Activated T-helper 17 cell treated with anti-CD3 and anti-CD28 coated beads, Interleukin-2, amount 50 U/mL, for 72 hours (primary cell): ENCODE data around the gene COLQ. TPM values are rescaled to one million over a fixed set of nuclear protein-coding genes. Genes with fewer than 3 reads are reported as not detected.
A peak's percentile ranks its signal among the peaks of the same experiment; 100 is the strongest.
"Not testable (repeated sequence)": the region's sequence is repeated elsewhere in the genome, so short reads cannot be mapped to it uniquely, and the experiment has no call there.

ENCODE experiments used
- ATAC-seq: fragments of 150-1000 bp; cut with Tn5 transposase; replicated peaks from 2 replicates; pipeline ENCODE4 v1.10.0; 2021; ENCODE audit warnings: mild to moderate bottlenecking, moderate library complexity
- H3K27ac Mint-ChIP-seq: one replicate; pipeline ENCODE4 v1.8.0; 2022; ENCODE audit warnings: mixed read lengths
- H3K27me3 Mint-ChIP-seq: one replicate; pipeline ENCODE4 v1.8.0; 2022; ENCODE audit warnings: mixed read lengths
- H3K36me3 Mint-ChIP-seq: one replicate; pipeline ENCODE4 v1.8.0; 2022; ENCODE audit warnings: low read depth, mild to moderate bottlenecking, mixed read lengths
- H3K4me1 Mint-ChIP-seq: one replicate; pipeline ENCODE4 v1.8.0; 2022; ENCODE audit warnings: mixed read lengths
- H3K4me3 Mint-ChIP-seq: one replicate; pipeline ENCODE4 v1.8.0; 2022; ENCODE audit warnings: mild to moderate bottlenecking, mixed read lengths
- H3K9me3 Mint-ChIP-seq: one replicate; pipeline ENCODE4 v1.8.0; 2022; ENCODE audit warnings: mixed read lengths
- total RNA-seq, 2 donors: library from RNA; stranded (reverse); gene quantifications; one replicate each; pipeline ENCODE4 v1.2.3, GENCODE V29; 2022

The COLQ gene
- total RNA-seq, 2 donors from 2014 or later: 2.7 to 6.1 TPM

DNA sequence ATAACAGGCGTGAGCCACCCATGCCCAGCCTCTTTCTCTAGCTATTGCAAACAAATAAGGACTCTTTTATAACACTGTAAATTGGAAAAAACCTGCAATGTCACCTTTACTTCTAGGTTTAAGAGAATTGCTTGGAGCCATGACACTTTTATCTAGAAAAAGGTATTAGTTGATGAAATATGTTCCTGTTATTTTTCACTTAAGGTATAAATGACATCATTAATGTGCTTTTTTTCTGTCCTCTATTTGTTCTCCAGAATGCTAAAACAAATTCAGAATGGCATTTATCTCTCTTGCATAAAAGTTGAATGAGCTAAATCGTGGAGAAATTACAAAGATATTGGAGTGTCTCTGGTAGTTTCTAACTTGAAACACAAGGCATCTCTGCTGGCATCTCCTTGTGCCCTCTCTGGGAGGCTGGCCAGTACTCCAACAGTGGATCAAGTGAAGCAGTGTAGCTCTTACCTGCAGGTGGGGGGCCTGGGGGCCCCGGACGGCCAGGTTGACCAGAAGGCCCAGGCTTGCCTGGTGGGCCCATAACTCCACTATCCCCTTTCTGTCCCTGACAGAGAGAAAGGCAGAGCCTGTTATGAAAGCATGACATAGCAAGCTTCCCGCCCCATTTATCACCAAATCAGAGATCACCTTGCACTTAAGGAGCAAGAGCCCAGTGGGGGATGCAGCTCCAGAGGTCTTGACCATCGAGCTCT, 55.5 kb downstream of the COLQ start:
- Mint-ChIP-seq H3K27ac (no peak overlapping the region), H3K4me3 (no peak overlapping the region), H3K36me3 (peaks cover 6% of the 10 kb centered on the region), H3K27me3 (no peaks in the 10 kb centered on the region), H3K4me1 (peaks cover 15% of the 10 kb centered on the region), H3K9me3 (no peaks in the 10 kb centered on the region)
- no peak for ATAC-seq

DNA sequence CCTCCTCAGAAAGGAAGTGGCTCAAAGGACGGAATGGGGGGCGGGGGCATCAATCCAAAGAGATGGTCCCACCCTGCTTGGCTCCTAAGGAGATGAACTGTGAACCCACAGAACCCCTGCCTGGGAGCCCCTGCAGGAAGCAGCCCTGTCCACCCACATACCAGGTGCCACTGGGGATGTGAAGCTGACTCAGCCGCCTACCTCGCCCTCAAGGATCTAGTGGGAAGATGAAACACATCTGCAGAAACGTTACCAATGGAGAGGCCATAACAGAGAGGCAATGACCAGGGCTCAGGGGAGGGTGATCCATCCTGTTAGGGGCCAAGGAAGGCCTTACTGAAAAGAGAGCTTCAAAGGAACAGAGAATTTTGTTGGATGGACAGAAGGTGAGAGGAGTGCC, 59.1 kb downstream of the COLQ start:
- Mint-ChIP-seq H3K36me3 (peaks cover 6% of the 10 kb centered on the region), H3K27ac (peak overlapping the region; percentile 13), H3K9me3 (no peaks in the 10 kb centered on the region), H3K4me1 (peaks cover 25% of the 10 kb centered on the region), H3K27me3 (no peaks in the 10 kb centered on the region), H3K4me3 (no peak overlapping the region)
- peak; percentile 56 for ATAC-seq

DNA sequence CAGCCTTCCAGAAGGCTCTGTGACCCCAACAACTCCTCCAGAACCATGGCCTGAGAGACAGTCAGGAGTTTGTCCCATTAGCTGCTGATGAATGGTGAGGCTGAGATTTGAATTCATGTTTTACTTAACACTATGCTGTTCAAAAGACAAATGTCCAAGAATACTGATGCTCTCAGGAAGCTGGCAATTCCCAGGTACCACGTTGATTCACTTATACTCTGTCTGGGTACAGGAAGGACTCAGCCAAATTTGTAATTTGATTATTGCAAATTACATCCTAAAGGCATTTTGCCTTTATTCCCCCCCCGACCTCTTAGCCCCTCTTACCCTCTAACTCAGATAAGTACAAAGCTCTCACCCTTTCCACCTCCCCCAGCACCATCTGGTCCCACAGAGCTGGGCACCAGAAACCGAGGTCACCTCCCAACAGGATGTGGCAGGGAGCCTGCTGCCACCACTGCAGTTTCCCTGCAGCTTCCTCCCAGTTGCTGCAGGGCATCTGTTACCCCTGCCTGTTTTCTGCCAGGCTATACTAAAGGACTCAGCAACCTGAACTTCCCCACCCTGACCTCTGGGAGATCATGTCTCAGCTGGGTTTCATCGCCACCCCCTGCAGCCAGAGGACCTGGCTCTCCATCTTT, 60.5 kb downstream of the COLQ start:
- Mint-ChIP-seq H3K9me3 (no peaks in the 10 kb centered on the region), H3K27ac (peak overlapping the region; percentile 66), H3K4me3 (peak overlapping the region; percentile 49), H3K36me3 (peaks cover 6% of the 10 kb centered on the region), H3K27me3 (no peaks in the 10 kb centered on the region), H3K4me1 (peaks cover 23% of the 10 kb centered on the region)
- ATAC-seq: peak; percentile 47

DNA sequence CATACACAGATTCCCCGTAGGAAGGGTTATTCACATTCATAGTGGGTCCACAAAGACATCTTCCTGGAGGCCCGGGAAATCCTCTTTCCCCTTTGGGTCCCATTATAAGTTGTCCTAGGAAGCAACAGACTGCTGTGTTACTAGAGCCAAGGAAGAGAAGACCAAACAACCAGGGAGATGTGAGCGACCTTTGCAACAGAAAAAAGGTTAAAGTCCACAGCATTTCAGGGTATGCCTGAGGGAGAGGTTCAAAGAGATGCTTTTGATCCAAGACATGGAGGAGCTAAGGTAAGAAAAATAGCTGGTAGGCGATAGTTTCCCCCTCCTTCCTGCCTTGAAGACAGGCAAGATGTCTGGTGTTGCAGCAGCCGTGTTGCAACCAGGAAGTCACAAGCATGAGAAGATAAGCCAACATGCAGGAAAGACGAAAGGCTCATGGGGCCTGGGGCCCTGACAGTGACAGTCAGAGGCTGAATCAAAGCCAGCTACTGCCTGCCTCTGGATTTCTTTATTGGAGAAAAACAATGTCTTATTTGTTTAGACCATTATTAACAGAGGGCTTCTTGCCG, 63.2 kb downstream of the COLQ start:
- H3K9me3 Mint-ChIP-seq: no peaks in the 10 kb centered on the region
- no peak overlapping the region for H3K27ac Mint-ChIP-seq
- no peaks in the 10 kb centered on the region for H3K27me3 Mint-ChIP-seq
- H3K4me1 Mint-ChIP-seq: peaks cover 23% of the 10 kb centered on the region
- ATAC-seq: no peak
- no peaks in the 10 kb centered on the region for H3K36me3 Mint-ChIP-seq
- H3K4me3 Mint-ChIP-seq: no peak overlapping the region

DNA sequence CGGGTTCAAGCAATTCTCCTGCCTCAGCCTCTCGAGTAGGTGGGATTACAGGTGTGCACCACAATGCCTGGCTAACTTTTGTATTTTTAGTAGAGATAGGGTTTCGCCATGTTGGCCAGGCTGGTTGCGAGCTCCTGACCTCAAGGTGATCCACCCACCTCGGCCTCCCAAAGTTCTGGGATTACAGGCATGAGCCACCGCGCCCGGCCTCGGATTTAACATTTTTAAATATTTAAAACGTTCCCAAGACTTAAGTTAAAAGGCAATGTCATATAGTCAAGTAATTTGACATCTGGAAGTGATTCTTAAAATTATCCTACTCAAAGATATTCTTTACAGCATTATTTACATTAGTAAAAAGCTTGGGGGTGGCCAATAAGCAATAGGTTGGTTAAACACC, 64.6 kb downstream of the COLQ start:
- H3K9me3 Mint-ChIP-seq, H3K27me3 Mint-ChIP-seq, H3K4me3 Mint-ChIP-seq, ATAC-seq, H3K36me3 Mint-ChIP-seq: not testable (repeated sequence)
- H3K27ac Mint-ChIP-seq: peak overlapping the region; percentile 24
- H3K4me1 Mint-ChIP-seq: peaks cover 19% of the 10 kb centered on the region

DNA sequence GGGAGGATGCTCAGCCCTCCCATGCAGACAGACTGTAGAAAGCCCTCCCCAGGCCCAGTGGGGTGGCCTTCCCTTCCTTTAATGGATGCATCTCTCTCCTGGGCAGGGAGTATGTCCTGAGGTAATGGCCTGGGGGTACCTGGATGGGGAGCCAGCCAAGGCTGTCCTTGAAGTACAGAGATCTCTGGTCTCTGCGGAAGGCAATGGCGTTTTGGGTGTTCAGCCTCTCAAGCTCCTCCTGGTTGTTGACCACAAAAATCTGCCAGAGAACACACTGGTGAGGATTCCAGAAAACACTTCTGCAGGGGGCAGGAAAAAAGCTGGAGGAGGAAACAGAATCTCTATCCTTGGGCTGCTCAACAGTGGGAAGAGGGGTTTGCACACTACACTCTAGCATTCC, 65.2 kb downstream of the COLQ start:
- no peak for ATAC-seq
- no peaks in the 10 kb centered on the region for H3K36me3 Mint-ChIP-seq
- H3K27ac Mint-ChIP-seq: no peak overlapping the region
- peaks cover 16% of the 10 kb centered on the region for H3K4me1 Mint-ChIP-seq
- no peak overlapping the region for H3K4me3 Mint-ChIP-seq
- H3K27me3 Mint-ChIP-seq: no peaks in the 10 kb centered on the region
- H3K9me3 Mint-ChIP-seq: no peaks in the 10 kb centered on the region

DNA sequence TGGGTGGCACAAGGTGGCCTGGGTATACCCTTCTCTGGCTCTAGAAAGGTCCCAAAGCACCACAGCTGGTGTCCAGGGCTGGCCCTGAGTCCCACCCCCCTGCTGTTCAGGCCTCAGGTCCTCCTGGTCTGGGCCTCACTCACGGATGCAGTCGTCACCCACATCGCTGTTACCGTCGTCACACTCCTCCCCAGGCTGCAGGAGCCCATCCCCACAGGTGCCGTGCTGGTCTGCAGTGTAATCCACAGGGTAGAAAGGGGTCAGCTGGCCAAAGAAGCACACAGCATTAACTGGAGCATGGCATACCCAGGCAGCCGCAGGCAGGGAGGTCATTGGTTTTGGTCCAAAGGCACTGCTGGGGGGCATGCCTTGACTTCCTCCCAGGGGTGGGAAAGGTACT, 65.8 kb downstream of the COLQ start:
- Mint-ChIP-seq H3K27ac (no peak overlapping the region), H3K36me3 (no peaks in the 10 kb centered on the region), H3K4me3 (no peak overlapping the region), H3K4me1 (peaks cover 10% of the 10 kb centered on the region), H3K27me3 (no peaks in the 10 kb centered on the region), H3K9me3 (no peaks in the 10 kb centered on the region)
- ATAC-seq: no peak

DNA sequence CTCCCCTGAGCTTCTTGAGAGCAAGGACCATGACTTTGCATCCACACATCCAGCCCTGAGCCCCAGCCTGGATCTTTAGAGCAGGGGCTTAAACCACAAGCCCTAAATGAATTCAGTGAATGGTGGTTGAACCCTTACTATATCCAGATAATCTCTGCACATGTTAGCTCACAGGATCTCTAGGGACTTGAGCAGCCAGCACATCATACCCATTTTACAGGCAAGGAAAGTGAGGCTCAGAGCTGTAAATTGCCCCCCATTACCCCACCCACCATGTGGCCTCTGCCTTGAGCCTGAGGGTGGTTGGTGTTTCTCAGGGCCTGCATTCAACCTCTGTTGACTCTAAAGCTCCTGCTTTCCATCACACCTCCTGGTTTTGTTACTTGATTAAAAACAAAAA, 66.5 kb downstream of the COLQ start:
- no peaks in the 10 kb centered on the region for H3K9me3 Mint-ChIP-seq
- H3K4me1 Mint-ChIP-seq: peaks cover 2% of the 10 kb centered on the region
- H3K27ac Mint-ChIP-seq: no peak overlapping the region
- no peak for ATAC-seq
- no peaks in the 10 kb centered on the region for H3K36me3 Mint-ChIP-seq
- H3K27me3 Mint-ChIP-seq: no peaks in the 10 kb centered on the region
- no peak overlapping the region for H3K4me3 Mint-ChIP-seq

DNA sequence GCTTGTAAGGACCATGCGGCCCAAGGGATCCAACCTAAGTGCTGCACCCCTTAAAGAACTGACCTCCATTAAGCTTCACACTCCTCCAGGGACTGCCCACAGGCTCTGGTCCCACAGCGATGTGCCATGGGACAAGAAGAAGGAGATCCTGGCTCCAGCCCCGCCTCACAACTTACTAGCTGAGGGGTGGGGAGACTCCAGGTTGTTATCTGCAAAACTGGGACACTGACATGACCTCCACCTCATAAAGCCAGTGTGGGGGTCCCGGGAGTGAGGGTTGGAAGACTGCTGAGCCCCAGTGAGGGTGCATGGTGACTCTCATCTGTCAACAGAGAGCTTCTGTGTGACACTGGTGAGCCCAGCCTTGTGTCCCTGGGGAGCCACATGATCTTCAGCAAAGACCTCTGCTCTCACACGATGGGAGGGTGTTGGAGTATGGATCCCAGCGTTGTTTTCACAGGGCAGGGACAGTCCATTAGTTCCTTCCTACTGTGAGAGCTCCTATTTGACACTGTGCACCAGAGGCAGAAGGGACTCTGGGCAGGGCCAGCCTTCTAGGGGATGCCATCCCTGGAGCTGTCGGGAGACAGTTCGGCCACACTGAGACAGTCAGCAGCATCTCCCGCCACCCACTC, 67.4 kb downstream of the COLQ start:
- no peak overlapping the region for H3K4me3 Mint-ChIP-seq
- H3K27me3 Mint-ChIP-seq: no peaks in the 10 kb centered on the region
- H3K9me3 Mint-ChIP-seq: no peaks in the 10 kb centered on the region
- no peak overlapping the region for H3K27ac Mint-ChIP-seq
- no peak for ATAC-seq
- H3K36me3 Mint-ChIP-seq: no peaks in the 10 kb centered on the region
- no peaks in the 10 kb centered on the region for H3K4me1 Mint-ChIP-seq

DNA sequence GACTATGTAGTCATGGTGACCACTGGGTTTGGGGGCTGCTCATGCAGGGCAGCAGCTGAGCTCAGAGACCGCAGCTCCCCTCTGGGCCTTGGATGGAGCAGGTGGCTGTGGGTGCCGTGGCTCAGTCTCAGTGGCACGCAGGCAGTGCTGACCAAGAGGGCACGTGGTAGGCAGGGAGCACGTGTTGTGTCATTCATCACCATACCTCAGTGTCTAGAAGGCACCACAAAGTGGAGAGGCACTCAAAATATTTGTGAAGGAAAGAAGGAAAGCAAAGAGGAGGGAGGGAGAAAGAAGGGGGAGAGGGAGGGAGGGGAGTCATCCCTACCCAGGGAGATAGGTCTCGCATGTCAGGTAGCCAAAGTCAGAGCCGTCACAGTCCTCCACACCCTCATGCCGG, 68.0 kb downstream of the COLQ start:
- ATAC-seq: no peak

DNA sequence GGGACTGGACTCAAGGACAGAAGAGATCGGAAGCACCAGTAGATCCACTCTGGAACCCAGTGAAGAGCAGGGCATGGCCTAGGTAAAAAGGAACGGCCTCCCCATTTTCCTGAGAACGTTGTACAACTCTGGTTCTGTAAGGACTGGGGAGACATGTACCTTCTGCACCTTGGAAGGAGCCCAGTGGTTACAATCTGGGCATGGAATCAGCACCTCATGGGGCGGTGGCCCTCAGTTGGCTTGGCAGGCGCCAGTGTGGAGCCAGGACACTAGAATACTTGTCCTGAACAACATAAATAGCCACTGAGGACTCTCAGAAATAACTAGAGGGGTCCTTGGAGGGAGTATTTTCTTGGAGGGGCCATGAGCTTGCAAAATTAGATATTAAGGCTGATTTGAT, 68.5 kb downstream of the COLQ start:
- peak overlapping the region; percentile 19 for H3K27ac Mint-ChIP-seq
- H3K27me3 Mint-ChIP-seq: no peaks in the 10 kb centered on the region
- ATAC-seq: no peak
- no peaks in the 10 kb centered on the region for H3K9me3 Mint-ChIP-seq
- no peaks in the 10 kb centered on the region for H3K4me1 Mint-ChIP-seq
- no peaks in the 10 kb centered on the region for H3K36me3 Mint-ChIP-seq
- no peak overlapping the region for H3K4me3 Mint-ChIP-seq

More for the DNA sequence above, 68.0 kb downstream of the COLQ start:
- no peak overlapping the region for H3K4me3 Mint-ChIP-seq
- H3K4me1 Mint-ChIP-seq: no peaks in the 10 kb centered on the region
- no peaks in the 10 kb centered on the region for H3K27me3 Mint-ChIP-seq
- H3K36me3 Mint-ChIP-seq: no peaks in the 10 kb centered on the region
- H3K9me3 Mint-ChIP-seq: no peaks in the 10 kb centered on the region
- H3K27ac Mint-ChIP-seq: no peak overlapping the region

DNA sequence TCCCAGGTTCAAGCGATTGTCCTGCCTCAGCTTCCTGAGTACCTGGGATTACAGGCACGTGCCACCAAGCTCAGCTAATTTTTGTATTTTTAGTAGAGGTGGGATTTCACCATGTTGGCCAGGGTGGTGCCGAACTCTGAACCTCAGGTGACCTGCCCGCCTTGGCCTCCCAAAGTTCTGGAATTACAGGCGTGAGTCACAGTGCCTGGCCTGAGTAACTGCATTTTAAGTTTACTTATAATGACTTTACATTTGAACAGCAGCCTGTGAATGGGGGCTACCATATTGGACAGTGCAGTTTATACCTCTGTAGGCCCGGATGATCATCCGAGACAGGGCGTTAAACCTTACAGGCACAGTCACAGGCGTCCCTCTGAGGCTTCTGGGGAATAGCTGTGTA, 69.3 kb downstream of the COLQ start:
- Mint-ChIP-seq H3K4me1 (no peaks in the 10 kb centered on the region), H3K27me3 (no peaks in the 10 kb centered on the region), H3K27ac (no peak overlapping the region), H3K36me3 (no peaks in the 10 kb centered on the region), H3K9me3 (no peaks in the 10 kb centered on the region), H3K4me3 (no peak overlapping the region)
- ATAC-seq: no peak

DNA sequence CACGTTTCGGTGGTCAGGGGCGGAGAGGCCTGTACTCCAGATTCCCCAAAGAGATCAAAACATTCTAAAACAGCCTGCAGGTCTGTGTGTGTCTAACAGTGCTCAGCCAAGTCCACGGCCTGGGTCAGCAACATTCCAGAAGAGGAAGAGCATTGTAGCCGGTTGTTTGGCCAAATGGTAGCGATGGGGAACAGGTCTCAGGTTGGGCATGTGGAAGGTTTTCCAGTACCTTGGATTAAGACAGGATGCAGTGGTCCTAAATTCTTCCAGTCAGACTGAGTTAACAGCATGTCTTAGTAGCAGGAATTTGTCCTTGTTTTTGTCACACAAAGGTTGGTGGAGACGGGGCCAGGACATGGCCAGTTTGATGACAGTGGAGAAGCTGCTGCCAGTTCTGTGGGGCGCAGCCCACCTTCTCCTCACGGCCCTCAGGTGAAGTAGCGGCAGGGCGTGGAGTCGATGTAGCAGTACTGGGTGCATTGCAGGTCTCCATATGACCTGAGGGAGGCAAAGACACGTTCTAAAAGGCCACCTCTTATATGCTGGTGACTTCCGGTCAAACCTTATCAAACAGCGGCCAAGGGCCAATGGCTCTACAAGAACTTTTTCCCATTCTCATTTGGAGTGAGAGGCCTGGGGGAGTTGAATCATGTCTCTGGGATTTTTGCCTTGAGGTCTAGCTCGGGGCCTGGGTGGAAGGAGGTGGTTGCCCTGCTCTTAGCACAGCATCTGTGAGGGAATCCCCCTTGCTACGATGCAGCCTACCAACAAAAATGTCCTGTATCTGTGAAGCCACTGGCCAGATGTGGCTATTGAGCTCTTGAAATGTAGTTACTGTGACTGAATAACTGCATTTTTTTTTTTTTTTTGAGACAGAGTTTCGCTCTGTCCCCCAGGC, 70.0 kb downstream of the COLQ start:
- Mint-ChIP-seq H3K36me3 (no peaks in the 10 kb centered on the region), H3K4me3 (no peak overlapping the region), H3K4me1 (no peaks in the 10 kb centered on the region), H3K9me3 (no peaks in the 10 kb centered on the region), H3K27me3 (no peaks in the 10 kb centered on the region), H3K27ac (no peak overlapping the region)
- no peak for ATAC-seq
